Liver (tissue), 9 donors: ENCODE data around the gene TDRD6. TPM values are rescaled to one million over a fixed set of nuclear protein-coding genes. Genes with fewer than 3 reads are reported as not detected.

ENCODE experiments used
- DNase-seq: peaks from one replicate; pipeline ENCODE4 v3.0.0-alpha.2; 2017; ENCODE audit warnings: low spot score
- H3K27ac ChIP-seq, 2 donors: one replicate each; pipeline ENCODE4 v1.7.0; 2013; ENCODE audit warnings: inconsistent platforms in 2 of 2, low read length in 2 of 2, control low read depth in 1 of 2, low read depth in 1 of 2, mild to moderate bottlenecking in 1 of 2
- H3K27me3 ChIP-seq, 4 donors: one replicate each; pipeline versions ENCODE4 v1.6.1 to v1.7.0; 2013; ENCODE audit warnings: low read length in 3 of 4, inconsistent platforms in 1 of 4, mild to moderate bottlenecking in 1 of 4, moderate library complexity in 1 of 4; ENCODE audit not compliant: control insufficient read depth in 4 of 4, insufficient read depth in 4 of 4
- H3K36me3 ChIP-seq, 4 donors: one replicate each; pipeline versions ENCODE4 v1.6.1 to v1.7.0; 2013; ENCODE audit warnings: low read length in 3 of 4, mild to moderate bottlenecking in 3 of 4, low read depth in 1 of 4, moderate library complexity in 1 of 4; ENCODE audit not compliant: control insufficient read depth in 4 of 4, insufficient read depth in 3 of 4
- H3K4me1 ChIP-seq, 4 donors: one replicate each; pipeline versions ENCODE4 v1.6.1 to v1.7.0; 2013; ENCODE audit warnings: low read length in 3 of 4, mild to moderate bottlenecking in 3 of 4, moderate library complexity in 1 of 4; ENCODE audit not compliant: control insufficient read depth in 4 of 4, insufficient read depth in 4 of 4
- H3K4me3 ChIP-seq, 3 donors: one replicate each; pipeline versions ENCODE4 v1.6.1 to v1.7.0; 2013; ENCODE audit warnings: low read length in 3 of 3, control low read depth in 1 of 3, low read depth in 1 of 3, mild to moderate bottlenecking in 1 of 3
- H3K9ac ChIP-seq, 2 donors: one replicate each; pipeline ENCODE4 v1.7.0; 2013; ENCODE audit warnings: low read length in 2 of 2, mild to moderate bottlenecking in 2 of 2, moderate library complexity in 2 of 2, control low read depth in 1 of 2, low read depth in 1 of 2
- H3K9me3 ChIP-seq, 4 donors: one replicate each; pipeline versions ENCODE4 v1.6.1 to v1.7.0; 2013; ENCODE audit warnings: low read length in 3 of 4; ENCODE audit not compliant: control insufficient read depth in 4 of 4
- ATF3 ChIP-seq: IDR thresholded peaks from 2 replicates; pipeline ENCODE4 v1.6.1; 2016; ENCODE audit warnings: antibody characterized with exemption
- CTCF ChIP-seq: fragments of 150-350 bp; IDR thresholded peaks from 2 replicates; pipeline ENCODE4 v1.5.1; 2017; ENCODE audit warnings: improper control_type of control experiment, low read depth, low read length; ENCODE audit not compliant: missing input control
- EGR1 ChIP-seq, 2 donors: IDR thresholded peaks; 2 replicates each; pipeline ENCODE4 v1.6.1; 2016 to 2018; ENCODE audit warnings: antibody characterized with exemption in 2 of 2, low read depth in 2 of 2
- FOXA1 ChIP-seq: IDR thresholded peaks from 2 replicates; pipeline ENCODE4 v1.6.1; 2016; ENCODE audit warnings: antibody characterized with exemption
- FOXA2 ChIP-seq: IDR thresholded peaks from 2 replicates; pipeline ENCODE4 v1.6.1; 2016; ENCODE audit warnings: antibody characterized with exemption
- GABPA ChIP-seq, 2 donors: IDR thresholded peaks in 1 of 2; conservative IDR thresholded peaks in 1 of 2; 2 replicates each; pipeline ENCODE4 v1.6.1; 2016; ENCODE audit warnings: antibody characterized with exemption in 2 of 2, mild to moderate bottlenecking in 1 of 2, moderate library complexity in 1 of 2
- HNF4A ChIP-seq, 2 donors: conservative IDR thresholded peaks; 2 replicates each; pipeline ENCODE4 v1.6.1; 2016; ENCODE audit warnings: antibody characterized with exemption in 2 of 2, mild to moderate bottlenecking in 2 of 2
- HNF4G ChIP-seq: IDR thresholded peaks from 2 replicates; pipeline ENCODE4 v1.6.1; 2016; ENCODE audit warnings: antibody characterized with exemption
- JUND ChIP-seq, 2 donors: IDR thresholded peaks; 2 replicates each; pipeline ENCODE4 v1.6.1; 2016; ENCODE audit warnings: antibody characterized with exemption in 2 of 2
- MAX ChIP-seq: IDR thresholded peaks from 2 replicates; pipeline ENCODE4 v1.6.1; 2016; ENCODE audit warnings: antibody characterized with exemption
- NR2F2 ChIP-seq: IDR thresholded peaks from 2 replicates; pipeline ENCODE4 v1.6.1; 2016; ENCODE audit warnings: antibody characterized with exemption
- RAD21 ChIP-seq, 2 donors: IDR thresholded peaks; 2 replicates each; pipeline ENCODE4 v1.6.1; 2016; ENCODE audit warnings: antibody characterized with exemption in 2 of 2, mild to moderate bottlenecking in 2 of 2
- REST ChIP-seq: IDR thresholded peaks from 2 replicates; pipeline ENCODE4 v1.6.1; 2016; ENCODE audit warnings: antibody characterized with exemption, mild to moderate bottlenecking
- RXRA ChIP-seq, 2 donors: IDR thresholded peaks; 2 replicates each; pipeline ENCODE4 v1.6.1; 2017 to 2018; ENCODE audit warnings: antibody characterized with exemption in 2 of 2, mild to moderate bottlenecking in 1 of 2
- SP1 ChIP-seq: IDR thresholded peaks from 2 replicates; pipeline ENCODE4 v1.6.1; 2018; ENCODE audit warnings: antibody characterized with exemption, mild to moderate bottlenecking
- TAF1 ChIP-seq: conservative IDR thresholded peaks from 2 replicates; pipeline ENCODE4 v1.6.1; 2016; ENCODE audit warnings: antibody characterized with exemption, mild to moderate bottlenecking
- YY1 ChIP-seq: IDR thresholded peaks from 2 replicates; pipeline ENCODE4 v1.6.1; 2016; ENCODE audit warnings: antibody characterized with exemption, mild to moderate bottlenecking
- ZBTB33 ChIP-seq: IDR thresholded peaks from 2 replicates; pipeline ENCODE4 v1.6.1; 2016; ENCODE audit warnings: antibody characterized with exemption
- WGBS: extraction: QIAGEN DNeasy Blood & Tissue Kit; methylation state at CpG from one replicate; pipeline ENCODE4 v1.1.7; 2013; 5-methylcytosine and 5-hydroxymethylcytosine counted together
- polyA plus RNA-seq, 2 donors: library from polyadenylated mRNA; stranded (reverse) in 1 of 2; unstranded in 1 of 2; fragments of 200-250 nt in 1 of 2; fragments of >200 nt in 1 of 2; fragmentation: Nextera tagmentation in 1 of 2; extraction: Ambion mirVana in 1 of 2; gene quantifications; one replicate each; pipeline versions ENCODE4 v1.2.1 to v1.2.3, GENCODE V29; 2013 to 2015
- total RNA-seq, 2 donors: library from RNA; depleted of rRNA; stranded (reverse); fragments of >200 nt; gene quantifications; one replicate each; pipeline ENCODE4 v1.2.3, GENCODE V29; 2014
- donor health status: healthy.
- donor health status: healthy.
- donor health status: healthy.
- donor health status: healthy.
- donor health status: healthy.

Gene TDRD6
- total and polyA plus RNA-seq, 4 donors, result 0.07 to 2.0 (median 0.53) TPM

- no peak overlapping the region for H3K27ac ChIP-seq
Measured at GRCh38 chr6:46729787-46730326, 42.2 kb downstream of the TDRD6 start.

GRCh38 chr6:46730921-46731461 is 43.3 kb downstream of the TDRD6 start:
- 52% methylated on average over 4 of the region's 4 CpGs for WGBS
- TF ChIP-seq ZBTB33 (no peak), YY1 (no peak), ATF3 (no peak), JUND (IDR thresholded peaks at IDR 0.05) (no peak), EGR1 (IDR thresholded peaks at IDR 0.05; ENCODE audit: low read depth in 2 of 2) (no peak), SP1 (no peak), HNF4G (no peak), MAX (no peak), REST (no peak), RXRA (IDR thresholded peaks at IDR 0.05) (no peak), FOXA1 (no peak), FOXA2 (no peak), GABPA (IDR thresholded peaks at IDR 0.05 in 1 of 2, conservative IDR thresholded peaks at IDR 0.05 in 1 of 2) (no peak), RAD21 (IDR thresholded peaks at IDR 0.05) (no peak), CTCF (no peak), NR2F2 (no peak), TAF1 (no peak), HNF4A (conservative IDR thresholded peaks at IDR 0.05) (no peak)
- no peak overlapping the region for H3K9ac ChIP-seq
- no peak for DNase-seq
- no peak overlapping the region for H3K27ac ChIP-seq
- H3K27me3 ChIP-seq, result peaks cover 0 to 3% (median under 1%) of the 10 kb centered on the region in 4 donors
- H3K4me3 ChIP-seq, result no peak overlapping the region
- peaks cover 8 to 13% (median 13%) of the 10 kb centered on the region in 4 donors for H3K4me1 ChIP-seq
- no peaks in the 10 kb centered on the region for H3K9me3 ChIP-seq
- H3K36me3 ChIP-seq, result no peaks in the 10 kb centered on the region

More at GRCh38 chr6:46729787-46730326, 42.2 kb downstream of the TDRD6 start:
- no peaks in the 10 kb centered on the region for H3K9me3 ChIP-seq
- H3K4me3 ChIP-seq, result no peak overlapping the region
- no peak for DNase-seq
- no peak overlapping the region for H3K9ac ChIP-seq
- H3K27me3 ChIP-seq, result peaks cover 0 to 2% (median under 1%) of the 10 kb centered on the region in 4 donors
- no peaks in the 10 kb centered on the region for H3K36me3 ChIP-seq
- 85% methylated on average over 1 of the region's 1 CpG for WGBS
- H3K4me1 ChIP-seq, result peaks cover 2 to 4% (median 4%) of the 10 kb centered on the region in 4 donors
- TF ChIP-seq HNF4A (conservative IDR thresholded peaks at IDR 0.05) (no peak), GABPA (IDR thresholded peaks at IDR 0.05 in 1 of 2, conservative IDR thresholded peaks at IDR 0.05 in 1 of 2) (no peak)
